Dedifferentiated amniotic fluid mesenchymal stem cell (primary cell): Measurements from ENCODE around the gene TNPO2.
"Not testable (repeated sequence)": the region's sequence is repeated elsewhere in the genome, so short reads cannot be mapped to it uniquely, and the experiment has no call there.

Experiments
- DNase-seq: peaks from one replicate; pipeline ENCODE4 v3.0.0-alpha.2; 2016; ENCODE audit errors: extremely low spot score

The TNPO2 gene

GRCh38 chr19:12736995-12737834 lies 13.5 kb upstream of the TNPO2 start, which contains the start of gene GET3:
GET3 (plus strand) TSS chr19:12737497; CDS start chr19:12737506, 9 bp downstream.
- peak; percentile 100 for DNase-seq

- no peak for DNase-seq
Observed at GRCh38 chr19:12733369-12734214, 9.9 kb upstream of the TNPO2 start.

- no peak for DNase-seq
Observed at GRCh38 chr19:12731337-12731736, 7.6 kb upstream of the TNPO2 start.

GRCh38 chr19:12730064-12730463 lies 6.3 kb upstream of the TNPO2 start:
- no peak for DNase-seq

- no peak for DNase-seq
Observed at GRCh38 chr19:12727745-12728433, 4.2 kb upstream of the TNPO2 start.

- no peak for DNase-seq
Observed at GRCh38 chr19:12726988-12727316, 3.2 kb upstream of the TNPO2 start.

GRCh38 chr19:12725612-12726011 lies 1.9 kb upstream of the TNPO2 start:
- DNase-seq: not testable (repeated sequence)

GRCh38 chr19:12723381-12723640 lies 421 bp downstream of the TNPO2 start:
- DNase-seq: no peak

GRCh38 chr19:12722566-12723380 lies 959 bp downstream of the TNPO2 start:
- DNase-seq: peak; percentile 99

GRCh38 chr19:12721656-12722565 lies 1.8 kb downstream of the TNPO2 start:
- DNase-seq: peak; percentile 41

GRCh38 chr19:12720851-12721655 lies 2.7 kb downstream of the TNPO2 start:
- DNase-seq: no peak

- DNase-seq: no peak
Observed at GRCh38 chr19:12720296-12720695, 3.4 kb downstream of the TNPO2 start.

- DNase-seq: no peak
Observed at GRCh38 chr19:12715929-12716328, 7.8 kb downstream of the TNPO2 start.

GRCh38 chr19:12715102-12715501 lies 8.6 kb downstream of the TNPO2 start:
- no peak for DNase-seq

GRCh38 chr19:12713304-12713703 lies 10.4 kb downstream of the TNPO2 start:
- DNase-seq: not testable (repeated sequence)

- not testable (repeated sequence) for DNase-seq
Observed at GRCh38 chr19:12712077-12712476, 11.7 kb downstream of the TNPO2 start.

- no peak for DNase-seq
Observed at GRCh38 chr19:12711187-12711586, 12.5 kb downstream of the TNPO2 start.

GRCh38 chr19:12708641-12709040 lies 15.1 kb downstream of the TNPO2 start:
- DNase-seq: no peak

- no peak for DNase-seq
Observed at GRCh38 chr19:12706332-12706718, 17.4 kb downstream of the TNPO2 start.
